ENCODE measurements around the gene SH2D2A.

- TF ChIP-seq SIN3A (IDR thresholded peaks at IDR 0.05; ENCODE audit: borderline replicate concordance, insufficient read depth, low read length) (no peak), REST (IDR thresholded peaks at IDR 0.05; ENCODE audit: insufficient read depth in 1 of 2, low read depth in 2 of 2, low read length in 2 of 2) (no peak), TAF1 (IDR thresholded peaks at IDR 0.05; ENCODE audit: borderline replicate concordance, insufficient read depth, low read length) (no peak), POLR2AphosphoS5 (IDR thresholded peaks at IDR 0.05; ENCODE audit: low read depth, low read length) (no peak), FOXP2 (optimal IDR thresholded peaks at IDR 0.05; ENCODE audit: borderline replicate concordance, extremely low read depth, extremely low read length, insufficient read depth) (no peak)
Observed at GRCh38 chr1:156852418-156852874, 35.8 kb upstream of the SH2D2A start.

Measured in PFSK-1 (cell line).